Measurements from ENCODE around the gene PARD6A.
"Not testable (repeated sequence)": the region's sequence is repeated elsewhere in the genome, so short reads cannot be mapped to it uniquely, and the experiment has no call there.

The PARD6A gene

GRCh38 chr16:67685388-67686112 is 24.8 kb downstream of the PARD6A start:
- no peak for DNase-seq (ENCODE audit: low spot score)

DNA sequence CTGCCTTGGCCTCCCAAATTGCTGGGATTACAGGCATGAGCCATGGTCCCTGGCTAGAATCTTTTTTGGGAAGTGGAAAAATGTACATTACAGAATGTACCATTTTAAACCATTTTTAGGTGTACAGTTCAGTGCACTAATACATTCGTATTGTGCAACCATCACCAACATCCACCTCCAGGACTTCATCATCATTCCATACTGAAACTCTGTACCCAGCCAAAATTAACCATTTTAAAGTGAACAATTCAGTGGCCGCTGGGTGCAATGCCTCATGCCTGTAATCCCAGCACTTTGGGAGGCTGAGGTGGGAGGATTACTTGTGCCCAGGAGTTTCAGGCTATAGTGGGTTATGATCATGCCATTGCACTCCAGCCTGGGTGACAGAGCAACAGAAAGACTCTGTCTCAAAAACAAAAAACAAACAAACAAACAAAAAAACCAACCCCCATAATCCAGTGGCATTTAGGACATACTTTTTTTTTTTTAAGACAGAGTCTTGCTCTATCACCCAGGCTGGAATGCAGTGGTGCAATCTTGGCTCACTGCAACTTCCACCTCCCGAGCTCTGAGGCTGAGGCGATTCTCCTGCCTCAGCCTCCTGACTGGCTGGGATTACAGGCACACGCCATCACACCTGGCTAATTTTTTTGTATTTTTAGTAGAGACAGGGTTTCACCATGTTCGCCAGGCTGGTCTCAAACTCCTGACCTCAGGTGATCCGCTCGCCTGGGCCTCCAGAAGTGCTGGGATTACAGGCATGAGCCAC is 32.9 kb downstream of the PARD6A start:
- DNase-seq (ENCODE audit: low spot score), result not testable (repeated sequence)

DNA sequence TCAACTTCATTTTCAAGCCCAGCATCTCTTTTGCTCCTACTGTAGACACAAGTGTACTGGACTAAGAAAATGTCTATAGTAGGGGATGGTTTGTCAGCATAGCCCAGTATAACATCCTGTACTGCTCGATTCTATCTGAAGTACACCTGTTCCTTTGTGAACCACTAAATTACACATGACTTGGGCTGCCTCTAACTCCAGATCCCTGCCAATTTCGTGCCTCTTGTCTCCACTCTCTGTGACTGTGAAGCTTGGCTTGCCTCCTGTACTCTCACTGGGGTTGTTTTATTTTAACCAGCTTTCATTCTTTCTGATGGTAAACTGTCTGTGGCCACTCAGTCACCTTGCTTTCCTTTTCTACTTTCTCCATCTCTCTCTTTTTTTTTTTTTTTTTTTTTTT is 33.9 kb downstream of the PARD6A start:
- DNase-seq (ENCODE audit: low spot score), result no peak

DNA sequence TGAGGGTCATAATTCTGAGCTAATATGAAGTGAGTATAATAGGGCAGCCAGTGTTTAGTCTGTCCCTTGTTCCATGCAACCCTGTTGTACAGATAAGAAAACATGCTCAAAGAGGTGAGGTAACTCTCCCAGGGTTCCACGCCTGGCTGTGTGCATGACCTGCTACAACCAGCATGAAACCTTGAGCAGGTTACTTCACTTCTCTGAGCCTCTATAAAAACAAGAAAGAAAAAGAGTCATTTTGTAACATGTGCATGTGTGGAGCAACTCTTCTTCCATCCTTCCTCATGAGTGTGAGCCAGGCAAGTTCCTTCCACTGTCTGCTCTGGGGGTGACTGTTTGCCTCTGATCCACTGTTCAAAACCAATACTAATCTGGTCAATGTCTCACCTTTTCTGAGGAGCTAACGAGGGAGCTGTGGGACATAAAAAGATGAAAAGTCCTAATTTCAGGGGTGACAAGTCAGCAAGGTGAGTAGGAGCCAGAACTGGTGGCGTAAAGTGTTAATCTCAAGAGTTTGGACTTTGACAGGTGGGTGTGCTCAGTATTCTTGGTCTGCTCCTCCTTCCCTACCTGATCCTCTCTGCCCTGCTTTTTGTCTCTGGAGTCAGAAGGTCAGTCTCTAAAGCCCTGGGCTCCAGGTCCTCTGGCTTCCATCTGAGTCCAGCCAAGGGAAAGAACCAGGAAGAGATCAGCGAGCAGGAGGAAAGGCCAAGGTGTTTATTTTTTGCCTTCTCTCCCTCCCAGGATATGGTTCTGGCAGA is 36.8 kb downstream of the PARD6A start:
- DNase-seq (ENCODE audit: low spot score), result no peak

DNA sequence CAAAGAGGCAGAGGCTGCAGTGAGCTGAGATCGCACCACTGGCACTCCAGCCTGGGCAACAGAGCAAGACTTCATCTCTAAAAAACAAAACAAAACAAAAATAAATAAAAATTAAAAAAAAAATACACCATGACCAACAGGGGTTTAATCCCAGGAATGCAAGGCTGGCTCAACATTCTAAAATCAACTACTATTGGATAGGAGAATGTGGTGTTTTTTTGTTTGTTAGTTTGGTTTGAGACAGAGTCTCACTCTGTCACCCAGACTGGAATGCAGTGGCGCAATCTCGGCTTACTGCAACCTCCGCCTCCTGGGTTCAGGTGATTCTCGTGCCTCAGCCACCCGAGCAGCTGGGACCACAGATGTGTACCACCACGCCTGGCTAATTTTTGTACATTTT is 38.5 kb downstream of the PARD6A start:
- no peak for DNase-seq (ENCODE audit: low spot score)

DNA sequence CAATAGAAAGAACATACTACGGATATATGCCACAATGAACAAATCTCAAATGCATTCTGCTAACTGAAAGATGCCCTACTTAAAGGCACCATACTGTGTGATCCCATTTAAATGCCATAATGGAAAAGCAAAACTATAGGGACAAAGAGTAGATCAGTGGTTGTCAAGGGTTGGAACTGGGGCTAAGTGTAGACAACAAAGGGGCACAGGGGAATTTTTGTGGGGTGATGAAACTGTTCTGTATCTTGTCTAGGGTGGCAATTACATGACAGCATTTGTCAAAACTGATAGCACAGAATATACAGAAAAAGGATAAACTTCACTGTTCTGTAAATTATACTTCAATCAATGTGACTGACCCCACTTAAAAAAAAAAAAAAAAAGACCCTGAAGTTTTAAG is 40.7 kb downstream of the PARD6A start:
- no peak for DNase-seq (ENCODE audit: low spot score)

DNA sequence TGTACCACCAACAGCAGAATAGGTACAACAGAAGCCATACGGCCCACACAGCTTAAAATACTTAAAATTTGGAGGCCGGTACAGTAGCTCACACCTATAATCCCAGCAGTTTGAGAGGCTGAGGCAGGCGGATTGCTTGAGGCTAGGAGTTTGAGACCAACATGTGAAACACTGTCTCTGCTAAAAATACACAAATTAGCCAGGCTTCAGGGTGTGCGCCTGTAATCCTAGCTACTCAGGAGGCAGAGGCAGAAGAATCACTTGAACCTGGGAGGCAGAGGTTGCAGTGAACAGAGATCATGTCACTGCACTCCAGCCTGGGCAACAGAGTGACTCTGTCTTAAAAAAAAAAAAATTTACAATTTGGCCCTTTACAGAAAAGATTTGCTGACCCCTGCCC is 41.4 kb downstream of the PARD6A start:
- no peak for DNase-seq (ENCODE audit: low spot score)

- DNase-seq (ENCODE audit: low spot score), result no peak
These were observed 42.9 kb downstream of the PARD6A start for GRCh38 chr16:67703626-67704025.

DNA sequence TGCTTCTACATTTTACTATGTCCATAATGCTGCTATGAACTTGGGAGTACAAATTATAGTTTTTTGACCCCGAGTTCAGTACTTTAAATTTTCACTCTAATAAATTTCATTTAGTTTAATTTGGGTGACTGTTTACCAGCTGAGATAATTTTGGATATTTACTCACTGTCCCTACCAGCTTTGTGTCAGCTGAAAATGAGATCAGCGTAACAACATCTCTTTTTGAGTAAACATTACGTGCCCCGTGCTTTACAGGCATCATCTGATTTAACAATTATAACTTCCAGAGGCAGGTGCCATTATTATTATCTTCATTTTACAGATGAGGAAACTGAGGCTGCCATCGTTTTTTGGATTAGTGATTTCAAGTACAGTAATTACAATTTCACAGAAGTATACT is 43.4 kb downstream of the PARD6A start:
- no peak for DNase-seq (ENCODE audit: low spot score)

GRCh38 chr16:67707210-67707609 is 46.5 kb downstream of the PARD6A start:
- no peak for DNase-seq (ENCODE audit: low spot score)

- no peak for DNase-seq (ENCODE audit: low spot score)
These were observed 47.0 kb downstream of the PARD6A start for GRCh38 chr16:67707790-67708189.

DNA sequence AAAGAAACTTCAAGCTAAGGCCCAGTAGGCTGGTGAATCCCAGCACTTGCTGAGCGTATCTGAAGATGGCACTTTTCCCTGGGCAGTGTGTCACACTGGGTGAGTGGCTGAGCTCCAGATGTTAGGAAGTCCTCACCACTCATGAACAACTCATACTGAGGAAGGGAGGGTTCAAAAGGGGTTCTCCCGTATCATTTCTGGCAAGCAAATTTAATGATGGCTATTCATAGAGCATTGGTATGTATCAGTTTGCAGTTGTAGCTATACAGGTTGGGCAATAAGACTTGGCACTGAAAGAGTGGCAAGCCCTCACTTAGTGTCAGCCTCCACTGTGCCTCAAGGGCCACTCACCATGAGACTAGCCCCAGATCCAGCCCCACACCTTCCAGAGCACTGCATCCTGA is 47.6 kb downstream of the PARD6A start:
- DNase-seq (ENCODE audit: low spot score), result no peak

GRCh38 chr16:67709050-67709449 is 48.3 kb downstream of the PARD6A start:
- DNase-seq (ENCODE audit: low spot score), result no peak

GRCh38 chr16:67710607-67711006 is 49.8 kb downstream of the PARD6A start:
- no peak for DNase-seq (ENCODE audit: low spot score)
